ENCODE measurements around the gene MISP3.
A peak's percentile ranks its signal among the peaks of the same experiment; 100 is the strongest.
"Not testable (repeated sequence)": the region's sequence is repeated elsewhere in the genome, so short reads cannot be mapped to it uniquely, and the experiment has no call there.

Gene MISP3

GRCh38 chr19:14072535-14073260 lies at the start of gene MISP3:
TSS of gene MISP3 (plus strand) at chr19:14072786. CDS start at chr19:14073310, 524 bp downstream.
- no peak for DNase-seq (ENCODE audit: low read depth)

GRCh38 chr19:14023404-14024235 lies 49.0 kb upstream of the MISP3 start:
- DNase-seq (ENCODE audit: low read depth), result no peak

- DNase-seq (ENCODE audit: low read depth), result not testable (repeated sequence)
Observed at GRCh38 chr19:14026652-14027192, 45.9 kb upstream of the MISP3 start.

GRCh38 chr19:14027856-14028450 lies 44.6 kb upstream of the MISP3 start, which contains the start of gene RLN3:
TSS of gene RLN3 (plus strand) at chr19:14028148. CDS start at chr19:14028205, 57 bp downstream.
- DNase-seq (ENCODE audit: low read depth), result no peak

GRCh38 chr19:14028901-14029300 lies 43.7 kb upstream of the MISP3 start:
- no peak for DNase-seq (ENCODE audit: low read depth)

GRCh38 chr19:14030997-14031718 lies 41.4 kb upstream of the MISP3 start:
- no peak for DNase-seq (ENCODE audit: low read depth)

- no peak for DNase-seq (ENCODE audit: low read depth)
Observed at GRCh38 chr19:14031719-14032480, 40.7 kb upstream of the MISP3 start, which contains the start of gene IL27RA. TSS of gene IL27RA (plus strand) at chr19:14031762. CDS start at chr19:14031873, 111 bp downstream.

- DNase-seq (ENCODE audit: low read depth), result no peak
Observed at GRCh38 chr19:14033946-14034345, 38.6 kb upstream of the MISP3 start.

GRCh38 chr19:14035159-14035558 lies 37.4 kb upstream of the MISP3 start:
- not testable (repeated sequence) for DNase-seq (ENCODE audit: low read depth)

- DNase-seq (ENCODE audit: low read depth), result no peak
Observed at GRCh38 chr19:14035706-14036105, 36.9 kb upstream of the MISP3 start.

GRCh38 chr19:14039181-14039580 lies 33.4 kb upstream of the MISP3 start:
- DNase-seq (ENCODE audit: low read depth), result no peak

GRCh38 chr19:14042659-14043608 lies 29.7 kb upstream of the MISP3 start:
- DNase-seq (ENCODE audit: low read depth), result peak; percentile 78

- not testable (repeated sequence) for DNase-seq (ENCODE audit: low read depth)
Observed at GRCh38 chr19:14047866-14048265, 24.7 kb upstream of the MISP3 start.

- no peak for DNase-seq (ENCODE audit: low read depth)
Observed at GRCh38 chr19:14048443-14049153, 24.0 kb upstream of the MISP3 start.

GRCh38 chr19:14050512-14050911 lies 22.1 kb upstream of the MISP3 start:
- DNase-seq (ENCODE audit: low read depth), result no peak

- DNase-seq (ENCODE audit: low read depth), result not testable (repeated sequence)
Observed at GRCh38 chr19:14050961-14051360, 21.6 kb upstream of the MISP3 start.

- DNase-seq (ENCODE audit: low read depth), result no peak
Observed at GRCh38 chr19:14051980-14052379, 20.6 kb upstream of the MISP3 start.

- no peak for DNase-seq (ENCODE audit: low read depth)
Observed at GRCh38 chr19:14052470-14052869, 20.1 kb upstream of the MISP3 start.

- DNase-seq (ENCODE audit: low read depth), result no peak
Observed at GRCh38 chr19:14053032-14053431, 19.6 kb upstream of the MISP3 start.
